ENCODE results near the gene FABP3.

Gene FABP3

GRCh38 chr1:31383967-31384366 lies 11.1 kb upstream of the FABP3 start:
- Histone ChIP-seq H3K4me2 (ENCODE audit: low read depth, low read length) (no peak overlapping the region), H3K79me2 (ENCODE audit: low read length) (no peaks in the 10 kb centered on the region), H4K20me1 (ENCODE audit: insufficient read depth, low read length) (no peaks in the 10 kb centered on the region), H3K4me3 (ENCODE audit: low read length) (no peak overlapping the region), H3F3A (ENCODE audit: insufficient read depth, low read length) (no peaks in the 10 kb centered on the region), H3K9me2 (replicated peaks; ENCODE audit: insufficient read depth, low read length) (no peaks in the 10 kb centered on the region), H3K9me3 (replicated peaks; ENCODE audit: insufficient read depth, low read length) (no peaks in the 10 kb centered on the region), H2AFZ (ENCODE audit: low read length) (no peak overlapping the region), H3K27ac (ENCODE audit: low read length) (no peak overlapping the region), H3K27me3 (replicated peaks; ENCODE audit: insufficient read depth, low read length) (no peaks in the 10 kb centered on the region), H3K4me1 (ENCODE audit: low read length) (no peaks in the 10 kb centered on the region), H3K36me3 (replicated peaks; ENCODE audit: insufficient read depth, low read length) (no peaks in the 10 kb centered on the region), H3K9ac (ENCODE audit: low read length) (no peak overlapping the region)
- TF ChIP-seq, protein P1, sequence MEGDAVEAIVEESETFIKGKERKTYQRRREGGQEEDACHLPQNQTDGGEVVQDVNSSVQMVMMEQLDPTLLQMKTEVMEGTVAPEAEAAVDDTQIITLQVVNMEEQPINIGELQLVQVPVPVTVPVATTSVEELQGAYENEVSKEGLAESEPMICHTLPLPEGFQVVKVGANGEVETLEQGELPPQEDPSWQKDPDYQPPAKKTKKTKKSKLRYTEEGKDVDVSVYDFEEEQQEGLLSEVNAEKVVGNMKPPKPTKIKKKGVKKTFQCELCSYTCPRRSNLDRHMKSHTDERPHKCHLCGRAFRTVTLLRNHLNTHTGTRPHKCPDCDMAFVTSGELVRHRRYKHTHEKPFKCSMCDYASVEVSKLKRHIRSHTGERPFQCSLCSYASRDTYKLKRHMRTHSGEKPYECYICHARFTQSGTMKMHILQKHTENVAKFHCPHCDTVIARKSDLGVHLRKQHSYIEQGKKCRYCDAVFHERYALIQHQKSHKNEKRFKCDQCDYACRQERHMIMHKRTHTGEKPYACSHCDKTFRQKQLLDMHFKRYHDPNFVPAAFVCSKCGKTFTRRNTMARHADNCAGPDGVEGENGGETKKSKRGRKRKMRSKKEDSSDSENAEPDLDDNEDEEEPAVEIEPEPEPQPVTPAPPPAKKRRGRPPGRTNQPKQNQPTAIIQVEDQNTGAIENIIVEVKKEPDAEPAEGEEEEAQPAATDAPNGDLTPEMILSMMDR (IDR thresholded peaks at IDR 0.05; ENCODE audit: low read length): no peak
- TF ChIP-seq EZH2 (optimal IDR thresholded peaks at IDR 0.05; ENCODE audit: low read depth, low read length) (no peak), EZH2phosphoT487 (IDR thresholded peaks at IDR 0.05; ENCODE audit: low read length) (no peak)
- no peak for DNase-seq

GRCh38 chr1:31382379-31382989 lies 9.6 kb upstream of the FABP3 start:
- no peaks in the 10 kb centered on the region for H3K4me1 ChIP-seq (ENCODE audit: low read length)
- no peak overlapping the region for H3K27ac ChIP-seq (ENCODE audit: low read length)
- TF ChIP-seq, protein P1 (IDR thresholded peaks at IDR 0.05; ENCODE audit: low read length): no peak
- TF ChIP-seq EZH2phosphoT487 (IDR thresholded peaks at IDR 0.05; ENCODE audit: low read length) (no peak), EZH2 (optimal IDR thresholded peaks at IDR 0.05; ENCODE audit: low read depth, low read length) (no peak)
- H3K9me3 ChIP-seq (replicated peaks; ENCODE audit: insufficient read depth, low read length): no peaks in the 10 kb centered on the region
- no peaks in the 10 kb centered on the region for H3K79me2 ChIP-seq (ENCODE audit: low read length)
- H3K36me3 ChIP-seq (replicated peaks; ENCODE audit: insufficient read depth, low read length): no peaks in the 10 kb centered on the region
- no peak overlapping the region for H2AFZ ChIP-seq (ENCODE audit: low read length)
- H4K20me1 ChIP-seq (ENCODE audit: insufficient read depth, low read length): no peaks in the 10 kb centered on the region
- no peaks in the 10 kb centered on the region for H3F3A ChIP-seq (ENCODE audit: insufficient read depth, low read length)
- H3K9ac ChIP-seq (ENCODE audit: low read length): no peak overlapping the region
- no peak overlapping the region for H3K4me3 ChIP-seq (ENCODE audit: low read length)
- no peaks in the 10 kb centered on the region for H3K9me2 ChIP-seq (replicated peaks; ENCODE audit: insufficient read depth, low read length)
- H3K4me2 ChIP-seq (ENCODE audit: low read depth, low read length): no peak overlapping the region
- DNase-seq: no peak
- H3K27me3 ChIP-seq (replicated peaks; ENCODE audit: insufficient read depth, low read length): no peaks in the 10 kb centered on the region

DNA sequence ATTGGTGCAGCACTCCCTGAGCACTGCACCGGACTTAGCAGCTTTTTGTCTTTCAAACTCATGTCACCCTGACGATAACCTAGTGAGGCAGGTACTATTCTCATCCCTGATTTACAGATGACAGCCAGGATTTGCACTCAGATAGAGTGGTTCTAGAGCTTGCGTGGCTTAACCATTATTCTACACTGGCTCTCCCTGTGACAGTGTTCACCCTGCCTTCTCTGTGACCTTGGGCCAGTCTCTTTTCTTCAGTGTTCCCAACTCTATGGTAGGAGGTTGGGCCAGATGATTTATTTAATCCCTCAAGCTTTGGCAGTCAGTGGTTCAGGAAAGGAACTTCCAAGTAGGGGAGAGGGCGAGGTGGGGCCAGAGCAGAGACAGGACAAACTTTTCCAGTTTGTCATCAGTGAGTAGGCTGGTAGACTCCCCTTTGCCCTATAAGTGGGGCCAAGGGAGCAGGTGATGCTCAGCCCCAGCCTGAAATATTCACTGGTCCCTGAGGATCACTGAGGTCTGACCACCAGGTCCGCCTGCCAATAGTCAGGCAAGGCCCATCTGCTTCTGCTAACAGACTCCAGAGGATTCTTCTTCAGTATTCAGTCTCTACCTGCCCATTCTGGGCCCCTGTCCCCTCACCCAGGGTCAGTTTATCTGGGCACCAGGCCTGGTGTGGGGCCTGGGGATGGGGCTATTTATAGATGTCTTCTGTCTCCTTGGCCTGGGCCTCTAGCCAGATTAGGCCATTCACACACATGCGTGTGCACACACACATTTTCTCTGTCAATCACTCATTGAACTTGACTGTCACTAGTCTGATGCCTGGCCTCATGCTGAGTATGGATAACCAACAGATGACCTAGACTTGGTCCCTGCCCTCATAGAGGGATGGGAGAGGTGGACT lies 8.8 kb upstream of the FABP3 start:
- no peaks in the 10 kb centered on the region for H3K4me1 ChIP-seq (ENCODE audit: low read length)
- no peak overlapping the region for H2AFZ ChIP-seq (ENCODE audit: low read length)
- H3K9me2 ChIP-seq (replicated peaks; ENCODE audit: insufficient read depth, low read length): no peaks in the 10 kb centered on the region
- H3K4me2 ChIP-seq (ENCODE audit: low read depth, low read length): no peak overlapping the region
- H3K4me3 ChIP-seq (ENCODE audit: low read length): no peak overlapping the region
- DNase-seq: no peak
- no peaks in the 10 kb centered on the region for H3K9me3 ChIP-seq (replicated peaks; ENCODE audit: insufficient read depth, low read length)
- H3K36me3 ChIP-seq (replicated peaks; ENCODE audit: insufficient read depth, low read length): no peaks in the 10 kb centered on the region
- no peak overlapping the region for H3K27ac ChIP-seq (ENCODE audit: low read length)
- no peaks in the 10 kb centered on the region for H3F3A ChIP-seq (ENCODE audit: insufficient read depth, low read length)
- H3K9ac ChIP-seq (ENCODE audit: low read length): no peak overlapping the region
- no peaks in the 10 kb centered on the region for H4K20me1 ChIP-seq (ENCODE audit: insufficient read depth, low read length)
- H3K27me3 ChIP-seq (replicated peaks; ENCODE audit: insufficient read depth, low read length): no peaks in the 10 kb centered on the region
- TF ChIP-seq EZH2 (optimal IDR thresholded peaks at IDR 0.05; ENCODE audit: low read depth, low read length) (no peak), EZH2phosphoT487 (IDR thresholded peaks at IDR 0.05; ENCODE audit: low read length) (no peak)
- TF ChIP-seq, protein P1 (IDR thresholded peaks at IDR 0.05; ENCODE audit: low read length): no peak
- no peaks in the 10 kb centered on the region for H3K79me2 ChIP-seq (ENCODE audit: low read length)

Data from MM.1S (cell line).